Measurements from ENCODE around the gene LMAN2. TPM values are rescaled to one million over a fixed set of nuclear protein-coding genes. Genes with fewer than 3 reads are reported as not detected.

LMAN2 gene
- total RNA-seq, 6 experiments from 2014 or later, result 103 to 297 (median 160) TPM

- DNase-seq, result no peak
- no peak for ATAC-seq
- H3K27ac ChIP-seq, result no peak overlapping the region
- 90% methylated on average over 2 of the region's 10 CpGs for WGBS (ENCODE audit: insufficient coverage, low coverage, low lambda C conversion rate, missing lambda C conversion rate)
- H3K9me3 ChIP-seq, result no peaks in the 10 kb centered on the region
- no peaks in the 10 kb centered on the region for H3K27me3 ChIP-seq
- H3K4me1 ChIP-seq, result peaks cover 0 to 9% (median 0%) of the 10 kb centered on the region in 4 donors
- H3K4me3 ChIP-seq, result no peak overlapping the region
- intact Hi-C loops (cut with DNase I), result loop anchor here in 1 of 2 donors (5.0 kb wide), 1 partner anchor 55 kb away; no protein-coding TSS in a partner anchor
- no peaks in the 10 kb centered on the region for H3K36me3 ChIP-seq
- TF ChIP-seq CTCF (IDR thresholded peaks at IDR 0.05) (no peak), POLR2A (IDR thresholded peaks at IDR 0.05) (no peak)
Observed at GRCh38 chr5:177396807-177397206, 45.3 kb upstream of the LMAN2 start.

DNA sequence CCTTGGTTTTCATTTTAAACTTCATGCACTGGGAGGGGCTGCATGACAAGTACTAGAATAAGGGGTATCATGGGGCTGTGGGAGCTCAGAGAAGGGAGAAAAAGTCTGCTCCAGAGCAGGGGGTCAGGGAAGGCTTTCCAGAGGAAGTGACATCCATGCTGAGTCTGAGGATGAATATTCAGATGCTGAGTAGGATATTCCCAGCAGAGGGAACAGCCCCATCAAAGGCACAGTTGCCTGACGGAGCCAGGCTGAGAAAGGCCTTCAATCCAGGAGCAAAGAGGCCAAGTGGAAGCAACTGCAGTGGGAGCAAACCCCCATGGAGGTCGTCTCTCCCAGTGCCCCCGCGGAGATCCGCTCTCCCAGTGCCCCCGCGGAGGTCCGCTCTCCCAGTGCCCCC lies 44.6 kb upstream of the LMAN2 start:
- no peaks in the 10 kb centered on the region for H3K9me3 ChIP-seq
- H3K27me3 ChIP-seq, result no peaks in the 10 kb centered on the region
- intact Hi-C loops (cut with DNase I), result loop anchor here in 1 of 2 donors (5.0 kb wide), 1 partner anchor 56 kb away; no protein-coding TSS in a partner anchor
- no peak for TF ChIP-seq CTCF (IDR thresholded peaks at IDR 0.05)
- TF ChIP-seq POLR2A (IDR thresholded peaks at IDR 0.05), result no peak
- ATAC-seq (no peak), DNase-seq (no peak)
- no peak overlapping the region for H3K4me3 ChIP-seq
- H3K36me3 ChIP-seq, result no peaks in the 10 kb centered on the region
- H3K27ac ChIP-seq, result no peak overlapping the region
- WGBS (ENCODE audit: insufficient coverage, low coverage, low lambda C conversion rate, missing lambda C conversion rate), result no CpG with 5 or more reads among the region's 8 CpGs
- peaks cover 0 to 9% (median 0%) of the 10 kb centered on the region in 4 donors for H3K4me1 ChIP-seq

DNA sequence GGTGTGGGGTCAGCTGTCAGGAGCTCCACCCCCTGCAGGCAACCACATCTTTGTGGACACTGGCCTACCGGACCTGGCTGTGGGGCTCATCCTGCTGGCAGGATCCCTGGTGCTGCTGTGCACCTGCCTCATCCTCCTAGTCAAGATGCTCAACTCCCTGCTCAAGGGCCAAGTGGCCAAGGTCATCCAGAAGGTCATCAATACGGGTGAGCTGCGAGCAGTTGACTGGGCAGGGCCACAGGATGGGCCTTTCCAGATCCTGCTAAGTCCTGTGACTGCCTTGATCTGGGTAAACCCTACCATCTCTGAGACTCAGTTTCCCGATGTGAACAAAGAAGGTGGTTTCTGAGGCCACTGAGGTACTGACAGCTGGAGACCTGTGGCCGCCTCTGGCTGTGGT lies 42.5 kb upstream of the LMAN2 start:
- Histone ChIP-seq H3K9me3 (no peaks in the 10 kb centered on the region), H3K27ac (no peak overlapping the region), H3K4me1 (no peaks in the 10 kb centered on the region), H3K27me3 (no peaks in the 10 kb centered on the region), H3K36me3 (no peaks in the 10 kb centered on the region), H3K4me3 (no peak overlapping the region)
- WGBS (ENCODE audit: insufficient coverage, low coverage, low lambda C conversion rate, missing lambda C conversion rate), result 53% methylated on average over 3 of the region's 5 CpGs
- intact Hi-C loops (cut with DNase I), result loop anchor here in 1 of 2 donors (5.0 kb wide), 2 partner anchors 58 to 108 kb away; no protein-coding TSS in a partner anchor
- DNase-seq (no peak), ATAC-seq (no peak)
- TF ChIP-seq POLR2A (IDR thresholded peaks at IDR 0.05) (no peak), CTCF (IDR thresholded peaks at IDR 0.05) (no peak)

DNA sequence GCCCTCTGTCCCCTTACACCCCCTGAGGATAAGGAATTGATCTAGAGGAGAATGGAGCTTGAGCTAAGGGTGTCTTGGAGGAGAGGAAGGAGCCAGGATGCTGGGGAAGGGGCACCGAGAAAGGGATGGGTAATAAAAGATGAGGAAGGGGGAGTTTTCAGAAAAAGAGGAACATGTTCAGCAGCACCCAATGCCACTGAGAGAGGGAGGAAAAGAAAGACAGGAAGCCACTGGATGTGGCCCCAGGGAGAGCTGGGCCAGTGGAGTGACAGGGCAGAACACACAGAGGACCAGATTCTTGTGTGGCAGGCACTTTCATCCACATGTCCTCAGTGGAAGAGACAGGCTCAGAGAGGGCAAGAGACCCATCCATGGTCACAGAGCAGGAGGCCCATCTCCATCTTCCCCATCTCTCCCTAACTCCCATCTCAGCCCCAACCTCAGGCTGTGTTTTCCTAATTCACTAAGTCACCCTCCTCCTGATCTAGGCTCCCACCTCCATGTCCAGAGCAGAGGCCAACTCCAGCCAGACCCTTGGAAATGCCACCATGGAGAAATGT lies 41.8 kb upstream of the LMAN2 start:
- 100% methylated on average over 1 of the region's 1 CpG for WGBS (ENCODE audit: insufficient coverage, low coverage, low lambda C conversion rate, missing lambda C conversion rate)
- intact Hi-C loops (cut with DNase I), result loop anchor here in 1 of 2 donors (5.0 kb wide), 2 partner anchors 59 to 109 kb away; no protein-coding TSS in a partner anchor
- TF ChIP-seq CTCF (IDR thresholded peaks at IDR 0.05) (no peak), POLR2A (IDR thresholded peaks at IDR 0.05) (no peak)

More for the DNA sequence above, 41.8 kb upstream of the LMAN2 start:
- Histone ChIP-seq H3K27ac (no peak overlapping the region), H3K27me3 (no peaks in the 10 kb centered on the region), H3K4me3 (no peak overlapping the region), H3K4me1 (no peaks in the 10 kb centered on the region), H3K9me3 (no peaks in the 10 kb centered on the region), H3K36me3 (no peaks in the 10 kb centered on the region)
- DNase-seq (no peak), ATAC-seq (no peak)

Data from right lobe of liver (tissue), 6 donors.